ENCODE data around the gene SNRPD1. TPM values are rescaled to one million over a fixed set of nuclear protein-coding genes. Genes with fewer than 3 reads are reported as not detected.
"Not testable (repeated sequence)": the region's sequence is repeated elsewhere in the genome, so short reads cannot be mapped to it uniquely, and the experiment has no call there.

SNRPD1 gene
- total RNA-seq, 2 experiments from 2014 or later: 74.6 to 75.1 TPM

DNA sequence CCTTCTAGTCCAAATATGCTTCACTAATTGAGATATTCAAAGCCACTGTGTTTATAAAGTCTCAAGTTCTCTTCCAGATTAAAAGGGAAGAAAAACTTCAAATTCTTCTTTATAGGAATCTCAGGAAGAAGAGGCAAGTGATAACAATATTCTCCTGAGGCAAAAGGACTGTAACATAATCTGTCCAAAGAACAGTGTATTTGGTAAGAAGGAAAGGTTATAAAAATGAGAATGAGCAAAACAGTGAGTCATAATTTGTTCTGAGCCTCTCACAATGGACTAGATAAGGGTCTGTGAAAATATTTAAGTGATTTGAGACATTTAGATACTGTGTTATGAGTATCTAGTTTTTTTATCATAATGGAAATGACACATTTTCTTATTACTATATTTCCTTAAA, 44.3 kb downstream of the SNRPD1 start:
- peaks cover 36% of the 10 kb centered on the region for H3K36me3 Mint-ChIP-seq
- peaks cover 3% of the 10 kb centered on the region for H3K4me1 Mint-ChIP-seq
- DNase-seq (no peak), ATAC-seq (ENCODE audit: low read depth) (no peak)
- POLR2A ChIA-PET: no interaction called here
- H3K27me3 Mint-ChIP-seq: no peaks in the 10 kb centered on the region
- no peak overlapping the region for H3K27ac Mint-ChIP-seq
- no peaks in the 10 kb centered on the region for H3K9me3 Mint-ChIP-seq
- no peak overlapping the region for H3K4me3 Mint-ChIP-seq

DNA sequence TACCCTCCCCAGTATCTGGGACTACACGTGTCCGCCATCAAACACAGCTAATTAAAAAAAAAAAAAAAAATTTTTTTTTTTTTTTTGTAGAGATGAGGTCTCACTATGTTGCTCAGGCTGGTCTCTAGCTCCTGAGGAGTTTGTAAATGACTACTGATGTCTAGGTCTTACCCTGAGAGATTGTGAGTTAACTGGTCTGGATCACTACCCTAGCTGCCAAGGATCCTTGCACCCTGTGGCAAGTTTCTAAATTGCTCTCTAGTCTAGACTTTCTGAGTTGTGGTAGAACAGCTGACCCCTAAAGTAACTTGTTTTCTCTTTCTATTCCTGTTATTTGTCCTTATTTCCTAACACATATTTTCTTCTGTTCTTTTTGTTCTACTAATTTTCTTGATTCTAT, 48.0 kb downstream of the SNRPD1 start:
- no peaks in the 10 kb centered on the region for H3K9me3 Mint-ChIP-seq
- DNase-seq (no peak), ATAC-seq (ENCODE audit: low read depth) (no peak)
- POLR2A ChIA-PET: no interaction called here
- H3K4me3 Mint-ChIP-seq: no peak overlapping the region
- no peak overlapping the region for H3K27ac Mint-ChIP-seq
- H3K36me3 Mint-ChIP-seq: peaks cover 20% of the 10 kb centered on the region
- H3K4me1 Mint-ChIP-seq: peaks cover 3% of the 10 kb centered on the region
- H3K27me3 Mint-ChIP-seq: no peaks in the 10 kb centered on the region

DNA sequence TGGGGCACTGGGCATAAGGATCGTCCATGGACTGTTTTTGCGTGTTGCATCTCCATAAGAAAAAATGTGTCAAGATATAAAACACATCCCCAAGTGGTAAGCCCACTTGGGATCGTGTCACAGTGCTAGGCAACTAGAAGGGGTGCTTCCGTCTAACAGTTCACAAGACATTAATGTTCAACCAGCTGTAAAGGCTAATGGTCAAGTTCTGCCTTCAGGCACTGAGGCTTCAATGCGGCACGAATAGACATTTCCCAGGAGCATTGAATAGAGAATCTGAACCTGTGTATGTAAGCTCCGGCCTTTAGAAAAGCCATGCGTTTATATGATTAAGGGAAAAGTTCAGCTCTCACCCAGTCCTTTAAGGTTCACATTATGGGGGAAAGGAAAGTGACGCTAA, 50.5 kb downstream of the SNRPD1 start:
- POLR2A ChIA-PET: no interaction called here
- Mint-ChIP-seq H3K36me3 (peaks cover 15% of the 10 kb centered on the region), H3K27me3 (no peaks in the 10 kb centered on the region), H3K4me3 (no peak overlapping the region), H3K9me3 (no peaks in the 10 kb centered on the region), H3K27ac (no peak overlapping the region), H3K4me1 (peaks cover 3% of the 10 kb centered on the region)
- DNase-seq (no peak), ATAC-seq (ENCODE audit: low read depth) (no peak)

DNA sequence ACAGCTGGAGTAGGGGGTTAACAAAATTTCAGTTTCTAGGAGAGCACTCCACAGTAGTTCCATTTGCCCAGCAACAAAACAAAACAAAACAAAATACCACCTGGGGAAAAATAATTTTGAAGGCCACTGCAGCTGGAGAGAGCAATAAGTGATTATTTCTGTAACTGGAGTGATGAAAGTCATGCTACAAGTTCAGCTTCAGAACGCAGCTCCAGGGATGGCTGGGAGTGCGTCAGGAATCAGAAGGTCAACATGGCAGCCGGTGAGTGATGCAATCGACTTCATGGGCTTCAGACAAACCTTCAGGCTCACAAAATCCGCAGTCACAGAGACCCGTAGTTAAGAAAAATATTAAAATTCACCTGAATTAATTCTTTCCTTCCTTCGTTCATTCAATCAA, 51.5 kb downstream of the SNRPD1 start:
- Mint-ChIP-seq H3K4me3 (no peak overlapping the region), H3K36me3 (peaks cover 15% of the 10 kb centered on the region), H3K27ac (no peak overlapping the region), H3K27me3 (no peaks in the 10 kb centered on the region), H3K4me1 (peaks cover 3% of the 10 kb centered on the region), H3K9me3 (no peaks in the 10 kb centered on the region)
- POLR2A ChIA-PET: no interaction called here
- ATAC-seq (ENCODE audit: low read depth) (no peak), DNase-seq (no peak)

DNA sequence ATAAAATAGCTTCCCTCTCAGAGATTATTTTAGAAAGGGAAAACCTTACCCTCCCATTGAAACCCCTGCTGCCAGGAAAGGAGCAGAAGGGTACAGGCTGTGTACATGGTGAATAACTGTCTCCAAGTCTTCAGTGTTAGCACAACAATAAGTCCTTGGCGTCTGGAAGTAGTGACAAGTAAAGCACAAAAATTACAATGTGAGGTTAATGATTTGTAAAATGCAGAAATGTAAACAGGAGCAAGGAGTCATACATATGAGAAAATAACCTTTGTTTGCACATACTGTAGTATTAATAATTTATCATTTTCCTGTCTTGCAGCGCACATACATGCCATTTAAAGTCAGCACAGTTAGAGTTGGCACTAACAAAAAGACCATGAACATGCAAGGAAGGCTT, 52.0 kb downstream of the SNRPD1 start:
- POLR2A ChIA-PET: no interaction called here
- no peak overlapping the region for H3K27ac Mint-ChIP-seq
- no peaks in the 10 kb centered on the region for H3K27me3 Mint-ChIP-seq
- no peaks in the 10 kb centered on the region for H3K9me3 Mint-ChIP-seq
- peaks cover 3% of the 10 kb centered on the region for H3K4me1 Mint-ChIP-seq
- H3K36me3 Mint-ChIP-seq: peaks cover 15% of the 10 kb centered on the region
- DNase-seq: no peak
- ATAC-seq (ENCODE audit: low read depth): no peak
- no peak overlapping the region for H3K4me3 Mint-ChIP-seq

DNA sequence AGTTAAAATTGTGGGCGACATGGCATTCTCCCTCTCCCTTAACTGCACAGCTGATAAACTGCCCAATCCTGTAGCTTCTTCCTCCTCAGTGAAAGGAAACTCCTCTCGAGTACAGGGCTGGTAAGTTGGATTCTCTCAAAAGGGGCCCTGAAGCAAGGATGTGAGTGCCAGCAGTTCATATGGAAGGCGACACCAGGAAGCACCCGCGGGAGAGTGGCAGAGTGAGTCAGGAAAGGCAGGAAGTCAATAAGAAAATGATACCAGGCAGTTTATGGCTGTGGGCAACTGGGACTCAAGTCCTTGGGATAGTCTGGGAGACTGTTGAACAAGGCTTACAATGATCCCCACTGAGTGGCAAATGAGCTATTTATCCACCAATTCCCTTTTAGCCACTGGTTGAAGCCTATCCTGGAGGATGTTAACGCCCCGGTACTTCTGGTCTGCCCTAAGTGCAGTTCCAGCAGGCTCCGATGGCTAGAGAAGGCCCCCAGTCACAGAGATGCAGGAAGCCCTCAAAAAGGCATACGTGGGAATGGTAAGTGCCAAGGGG, 57.7 kb downstream of the SNRPD1 start:
- POLR2A ChIA-PET: interaction anchor here (2.2 kb wide), 1 partner anchor 13 kb away, joined by 7 read pairs; no protein-coding TSS in a partner anchor
- no peaks in the 10 kb centered on the region for H3K4me1 Mint-ChIP-seq
- no peak for ATAC-seq (ENCODE audit: low read depth)
- no peaks in the 10 kb centered on the region for H3K27me3 Mint-ChIP-seq
- no peak overlapping the region for H3K4me3 Mint-ChIP-seq
- no peak for DNase-seq
- H3K9me3 Mint-ChIP-seq: no peaks in the 10 kb centered on the region
- H3K27ac Mint-ChIP-seq: no peak overlapping the region
- H3K36me3 Mint-ChIP-seq: peaks cover 9% of the 10 kb centered on the region

GRCh38 chr18:21672521-21673267, 60.6 kb downstream of the SNRPD1 start:
- DNase-seq (no peak), ATAC-seq (ENCODE audit: low read depth) (no peak)
- no peak overlapping the region for H3K4me3 Mint-ChIP-seq
- peaks cover 15% of the 10 kb centered on the region for H3K36me3 Mint-ChIP-seq
- no peak overlapping the region for H3K27ac Mint-ChIP-seq
- no peaks in the 10 kb centered on the region for H3K4me1 Mint-ChIP-seq
- no peaks in the 10 kb centered on the region for H3K27me3 Mint-ChIP-seq
- POLR2A ChIA-PET: interaction anchor here (0.6 kb wide), 1 partner anchor 9 kb away, joined by 4 read pairs; no protein-coding TSS in a partner anchor
- H3K9me3 Mint-ChIP-seq: no peaks in the 10 kb centered on the region

DNA sequence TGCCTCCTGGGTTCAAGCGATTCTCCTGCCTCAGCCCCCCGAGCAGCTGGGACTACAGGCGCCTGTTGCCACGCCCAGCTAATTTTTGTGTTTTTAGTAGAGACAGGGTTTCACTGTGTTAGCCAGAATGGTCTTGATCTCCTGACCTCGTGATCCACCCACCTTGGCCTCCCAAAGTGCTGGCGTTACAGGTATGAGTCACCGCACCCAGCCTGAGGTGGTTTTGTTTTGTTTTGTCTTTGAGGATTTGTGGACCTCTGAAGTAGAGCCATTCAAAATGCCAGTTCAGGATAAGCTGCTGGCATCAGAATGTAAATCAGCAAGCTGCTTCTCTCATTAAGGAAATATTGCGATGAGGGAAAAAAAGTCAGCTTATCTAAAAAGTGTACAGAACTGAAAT, 63.2 kb downstream of the SNRPD1 start:
- H3K27ac Mint-ChIP-seq; H3K9me3 Mint-ChIP-seq; H3K4me3 Mint-ChIP-seq; H3K4me1 Mint-ChIP-seq; DNase-seq; H3K27me3 Mint-ChIP-seq; ATAC-seq (ENCODE audit: low read depth); POLR2A ChIA-PET: not testable (repeated sequence)
- H3K36me3 Mint-ChIP-seq: peaks cover 18% of the 10 kb centered on the region

DNA sequence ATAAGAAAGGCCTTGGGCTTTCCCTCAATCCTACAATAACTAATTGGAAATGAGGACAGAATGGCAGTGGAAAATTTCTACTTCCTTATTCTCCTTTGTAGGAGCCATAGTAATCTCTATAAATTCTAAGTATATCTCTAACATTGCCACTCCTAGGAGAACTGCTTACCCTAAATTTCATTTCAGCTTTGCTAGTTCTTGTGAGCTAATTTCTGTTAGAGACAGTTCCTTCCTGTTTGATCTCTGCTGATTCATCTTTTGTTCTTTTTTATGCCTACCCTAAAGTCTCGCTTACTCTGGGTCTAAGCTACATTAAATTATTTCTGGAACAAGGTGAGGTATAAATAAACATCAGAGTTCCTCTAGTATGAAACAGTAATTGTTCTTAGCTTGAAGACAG, 66.7 kb downstream of the SNRPD1 start:
- ATAC-seq (ENCODE audit: low read depth): no peak
- Mint-ChIP-seq H3K27ac (no peak overlapping the region), H3K36me3 (peaks cover 14% of the 10 kb centered on the region), H3K27me3 (no peaks in the 10 kb centered on the region), H3K4me3 (no peak overlapping the region), H3K9me3 (no peaks in the 10 kb centered on the region), H3K4me1 (peaks cover 5% of the 10 kb centered on the region)
- DNase-seq: no peak
- POLR2A ChIA-PET: interaction anchor here (0.6 kb wide), 1 partner anchor 28 kb away, joined by 4 read pairs; no protein-coding TSS in a partner anchor

- Mint-ChIP-seq H3K36me3 (peaks cover 17% of the 10 kb centered on the region), H3K4me3 (no peak overlapping the region), H3K4me1 (peaks cover 7% of the 10 kb centered on the region), H3K27me3 (no peaks in the 10 kb centered on the region), H3K27ac (no peak overlapping the region), H3K9me3 (no peaks in the 10 kb centered on the region)
- ATAC-seq (ENCODE audit: low read depth) (no peak), DNase-seq (no peak)
- POLR2A ChIA-PET: interaction anchor here (1.5 kb wide), 1 partner anchor 24 kb away, joined by 4 read pairs; the partner anchor contains the start of gene ABHD3
Observed at GRCh38 chr18:21680161-21680560, 68.0 kb downstream of the SNRPD1 start.

- DNase-seq (peak; percentile 41), ATAC-seq (ENCODE audit: low read depth) (peak; percentile 85)
- Mint-ChIP-seq H3K4me3 (no peak overlapping the region), H3K27me3 (no peaks in the 10 kb centered on the region), H3K36me3 (peaks cover 9% of the 10 kb centered on the region), H3K9me3 (no peaks in the 10 kb centered on the region), H3K4me1 (peaks cover 8% of the 10 kb centered on the region), H3K27ac (no peak overlapping the region)
- POLR2A ChIA-PET: interaction anchor here (0.8 to 1.8 kb wide), 7 partner anchors 10 to 82 kb away, joined by 3 to 13 read pairs (median 5); partner anchors contain the start of genes ABHD3, ESCO1 and SNRPD1
Observed at GRCh38 chr18:21682371-21683051, 70.4 kb downstream of the SNRPD1 start.

Measured in activated naive CD8-positive, alpha-beta T cell treated with anti-CD3 and anti-CD28 coated beads, Interleukin-2, amount 10 ng/mL, durations not matched to agents 7 days and 5 days (primary cell).